Erythroblast (primary cell): ENCODE measurements around the gene CNTROB.

ENCODE experiments used
- GATA1 ChIP-seq: IDR thresholded peaks from 2 replicates; pipeline ENCODE4 v1.6.1; 2011; ENCODE audit warnings: low read depth, mild to moderate bottlenecking, control low read depth, low read length, moderate library complexity
- POLR2A ChIP-seq: IDR thresholded peaks from 2 replicates; pipeline ENCODE4 v1.6.1; 2011; ENCODE audit warnings: mild to moderate bottlenecking, low read length

DNA sequence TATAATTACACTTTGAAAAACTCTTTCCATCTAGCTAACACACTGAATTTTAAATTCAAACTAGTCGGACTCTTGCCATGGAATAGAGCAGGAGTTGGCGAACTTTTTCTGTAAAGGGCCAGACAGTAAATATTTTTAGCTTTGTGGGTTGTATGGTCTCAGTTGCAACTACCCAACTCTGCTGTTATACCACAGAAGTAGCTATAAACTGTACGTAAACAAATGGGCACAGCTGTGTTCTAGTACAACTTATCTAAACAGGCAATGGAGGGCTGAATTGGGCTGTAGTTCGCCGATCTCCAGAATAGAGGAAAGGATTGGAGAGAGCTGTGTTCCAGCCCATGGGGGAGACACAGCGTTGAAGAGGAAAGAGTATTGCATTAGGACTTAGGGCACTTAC, 8.7 kb downstream of the CNTROB start:
- TF ChIP-seq POLR2A (no peak), GATA1 (no peak)
